GM21423 (cell line): ENCODE results near the gene THTPA.

ENCODE experiments used
- ATAC-seq: cut with Tn5 transposase; IDR thresholded peaks from one replicate; pipeline ENCODE4 v1.9.1; 2021; ENCODE audit warnings: mild to moderate bottlenecking, moderate library complexity; ENCODE audit not compliant: unreplicated experiment

The THTPA gene

GRCh38 chr14:23555882-23556699 is at the start of gene THTPA:
Gene THTPA, plus strand, starts transcription at chr14:23556271. Its CDS starts 487 bp downstream, at chr14:23556758.
- ATAC-seq = peak; percentile 84

DNA sequence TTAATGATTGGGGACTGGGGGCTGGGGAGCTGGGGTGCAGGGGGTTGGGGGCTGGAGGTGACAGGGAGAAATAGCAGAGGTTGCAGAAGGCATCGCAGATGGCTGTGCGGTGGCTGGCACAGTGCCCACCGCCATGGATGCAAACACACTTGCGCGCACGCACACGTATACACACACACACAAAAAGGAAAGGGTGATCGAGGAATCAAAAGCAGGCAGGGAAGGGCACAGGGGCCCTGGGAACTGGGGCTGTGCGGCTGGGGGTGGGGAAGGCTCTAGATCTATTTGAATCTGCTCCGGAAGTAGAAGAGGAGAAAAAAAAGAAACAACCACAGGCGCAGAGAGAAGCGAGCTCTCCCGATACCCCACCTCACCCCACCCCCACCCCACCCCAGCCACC is 43.9 kb upstream of the THTPA start:
- ATAC-seq = no peak

DNA sequence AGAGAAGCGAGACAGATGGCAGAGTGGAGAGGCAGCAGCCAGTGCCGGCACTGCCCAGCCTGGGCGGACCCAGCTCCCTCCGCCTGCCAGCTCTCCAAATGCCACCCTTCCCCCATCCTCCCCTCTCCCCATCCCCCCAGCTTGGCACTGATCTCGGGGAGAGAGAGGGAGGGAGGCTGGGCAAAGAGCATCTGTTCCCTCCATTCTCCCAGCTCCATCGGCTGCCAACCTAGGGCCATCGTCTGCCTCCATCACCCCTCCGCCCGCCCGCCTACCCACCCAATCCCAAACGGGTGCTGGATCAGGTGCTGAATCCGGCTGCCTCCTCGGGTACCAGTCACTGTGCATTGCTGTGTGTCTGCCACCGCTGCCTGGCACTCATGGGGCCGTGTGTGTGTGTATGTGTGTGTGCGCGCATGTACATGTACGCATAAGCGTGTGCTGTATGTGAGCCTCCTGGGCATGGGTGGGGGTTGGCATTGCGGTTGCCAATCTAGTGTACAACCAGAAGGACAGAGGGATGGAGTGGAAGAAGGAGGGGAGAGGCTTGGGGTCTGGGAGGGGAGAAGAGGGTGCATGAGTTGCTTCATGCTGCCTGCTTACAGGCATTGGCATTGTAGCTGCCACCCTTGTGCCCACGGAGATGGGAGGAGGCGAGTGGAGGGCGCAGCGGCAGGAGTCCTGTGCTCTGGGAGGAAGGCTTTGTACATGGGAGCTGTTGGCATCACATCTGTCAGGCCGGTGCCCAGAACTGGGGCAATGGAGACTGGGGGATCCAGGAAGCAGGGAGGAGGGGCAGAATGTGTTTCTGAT is 42.9 kb upstream of the THTPA start:
- no peak for ATAC-seq

GRCh38 chr14:23513818-23514643 is 42.0 kb upstream of the THTPA start:
- ATAC-seq = no peak

DNA sequence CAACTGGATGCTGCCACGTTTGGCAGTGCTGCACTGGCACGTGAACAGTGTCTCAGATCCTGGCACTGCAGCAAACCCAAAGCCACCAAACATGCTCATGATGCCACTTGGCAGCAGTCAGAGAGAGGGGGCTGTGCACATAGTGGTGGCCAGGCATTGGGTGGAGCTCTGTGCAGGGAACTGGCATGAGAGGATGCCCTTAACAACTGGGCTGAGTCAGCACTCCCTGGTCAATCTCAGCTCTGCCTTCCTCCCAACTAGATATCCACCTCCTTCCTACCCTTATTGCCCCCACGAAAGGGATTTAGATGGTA is 41.5 kb upstream of the THTPA start:
- no peak for ATAC-seq

- no peak for ATAC-seq
Measured at GRCh38 chr14:23517650-23518326, 38.3 kb upstream of the THTPA start.

- ATAC-seq = no peak
Measured at GRCh38 chr14:23518709-23519108, 37.4 kb upstream of the THTPA start.

DNA sequence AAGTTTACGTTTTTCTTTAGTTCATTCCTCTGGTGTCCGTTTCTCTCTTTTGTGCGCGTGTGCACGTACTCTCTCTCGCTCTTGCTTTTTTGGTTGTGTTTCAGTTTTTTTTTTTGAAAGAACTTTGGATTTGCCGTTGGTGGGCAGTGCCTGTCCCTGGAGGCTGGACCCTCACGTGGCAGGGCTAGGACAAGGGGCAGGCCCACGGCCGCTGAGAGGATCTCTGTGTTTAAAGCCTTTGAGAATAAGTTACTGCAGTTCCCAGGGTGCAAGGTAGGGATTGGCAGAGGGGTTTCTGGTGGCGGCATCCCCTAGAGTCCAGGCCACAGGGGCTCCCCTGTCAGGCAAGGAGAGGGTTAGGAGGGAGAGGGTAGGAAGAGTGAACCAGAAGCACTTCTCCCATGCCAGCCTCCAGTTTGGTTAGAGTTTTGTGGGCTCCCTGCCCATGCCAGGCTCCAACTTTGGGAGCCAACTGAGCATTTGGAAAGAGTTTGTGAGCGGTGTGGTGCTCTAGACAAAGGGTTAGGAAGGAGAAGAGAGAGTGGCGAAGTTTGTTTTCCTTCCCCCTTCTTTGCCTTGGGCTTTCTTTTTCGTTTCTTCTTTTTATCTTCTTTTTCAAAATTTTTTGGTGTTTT is 35.1 kb upstream of the THTPA start:
- no peak for ATAC-seq

DNA sequence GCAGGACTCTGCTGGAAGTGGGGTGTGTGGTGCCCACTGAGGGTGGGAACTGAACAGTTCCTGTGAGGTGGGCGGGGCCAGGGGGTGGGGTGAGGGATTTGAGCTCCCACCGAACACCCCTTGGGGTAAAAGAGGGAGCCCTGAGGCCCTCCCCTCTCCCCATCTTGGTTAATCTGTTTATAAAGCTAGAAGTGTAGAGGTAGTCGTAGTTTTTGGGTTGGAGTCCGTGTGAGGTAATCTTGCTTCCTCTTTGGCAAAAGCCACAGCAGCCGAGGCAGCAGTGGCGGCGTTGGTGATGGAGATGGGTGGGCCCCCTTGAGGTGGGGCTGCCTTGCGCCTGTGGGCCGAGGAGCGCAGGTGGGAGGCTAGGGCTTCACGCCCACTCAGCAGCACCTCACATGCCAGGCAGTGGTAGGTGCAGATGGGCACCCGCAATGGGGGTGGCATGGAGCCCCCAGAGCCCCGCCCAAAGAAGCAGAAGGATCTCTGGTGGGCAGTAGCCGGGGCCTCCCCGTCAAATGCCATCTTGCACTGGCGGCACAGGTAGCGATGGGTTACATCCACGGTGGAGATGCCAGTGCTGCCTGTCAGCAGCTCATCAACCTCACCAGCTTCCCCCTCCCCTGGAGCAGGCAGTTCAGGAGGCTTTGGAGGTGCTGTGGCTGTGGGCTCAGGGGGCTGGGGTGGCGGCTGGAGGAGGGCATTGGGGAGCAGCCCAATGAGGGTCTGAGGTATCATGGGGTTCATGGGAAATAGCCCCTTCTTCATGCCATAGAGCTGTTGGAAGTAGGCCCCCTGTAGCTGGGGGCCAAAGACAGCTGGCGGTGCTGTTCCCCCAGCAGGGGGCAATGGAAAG is 34.1 kb upstream of the THTPA start:
- no peak for ATAC-seq

DNA sequence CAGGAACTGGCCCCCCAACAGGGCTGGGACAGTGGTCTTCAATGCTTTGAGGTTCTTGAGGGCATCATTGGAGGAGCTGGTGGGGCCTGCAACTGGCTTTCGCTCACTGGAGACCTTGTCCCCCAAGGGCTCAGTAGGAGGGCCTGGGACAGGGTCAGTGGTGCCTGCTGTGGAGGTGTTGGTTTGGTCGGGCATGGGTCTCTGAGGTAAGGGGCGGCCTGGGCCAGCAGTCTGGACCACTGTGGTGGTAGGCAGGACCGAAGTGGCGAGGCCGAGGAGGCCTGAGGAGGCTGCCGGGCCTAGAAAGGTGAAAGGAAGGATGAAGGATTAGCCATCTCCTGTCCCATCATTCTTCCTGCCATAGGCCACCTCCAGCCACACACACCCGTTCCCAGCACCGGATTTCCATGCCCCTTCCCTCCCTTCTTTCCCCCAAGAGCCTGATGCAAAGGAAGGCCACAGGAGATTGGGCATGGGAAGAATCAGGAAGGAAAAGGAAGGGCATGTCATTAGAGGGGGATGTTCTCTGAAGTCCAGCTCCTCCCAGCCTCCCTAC is 33.4 kb upstream of the THTPA start:
- no peak for ATAC-seq

GRCh38 chr14:23523229-23524016 is 32.6 kb upstream of the THTPA start:
- ATAC-seq = no peak

DNA sequence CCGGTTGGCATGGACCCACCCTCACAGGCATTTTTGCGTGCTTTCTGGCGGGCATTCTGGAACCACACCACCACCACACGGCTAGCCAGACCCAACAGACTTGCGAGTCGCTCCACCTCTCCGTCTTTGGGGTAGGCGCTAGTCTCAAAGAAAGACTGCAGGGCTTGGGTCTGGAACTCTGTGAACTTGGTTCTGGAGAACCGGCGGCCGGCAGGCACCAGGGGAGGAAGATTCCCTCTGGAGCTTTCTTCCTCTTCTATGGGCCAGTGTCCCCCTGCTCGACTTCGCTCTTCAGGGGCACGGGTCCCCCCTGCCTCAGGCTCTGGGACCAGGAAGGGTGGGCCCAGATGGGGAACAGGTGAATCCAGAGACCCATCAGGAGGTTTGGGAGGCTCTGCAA is 31.1 kb upstream of the THTPA start:
- ATAC-seq = no peak

- no peak for ATAC-seq
Measured at GRCh38 chr14:23525611-23526010, 30.5 kb upstream of the THTPA start.

- ATAC-seq = no peak
Measured at GRCh38 chr14:23528555-23528954, 27.5 kb upstream of the THTPA start.

GRCh38 chr14:23529016-23529415 is 27.1 kb upstream of the THTPA start:
- no peak for ATAC-seq

DNA sequence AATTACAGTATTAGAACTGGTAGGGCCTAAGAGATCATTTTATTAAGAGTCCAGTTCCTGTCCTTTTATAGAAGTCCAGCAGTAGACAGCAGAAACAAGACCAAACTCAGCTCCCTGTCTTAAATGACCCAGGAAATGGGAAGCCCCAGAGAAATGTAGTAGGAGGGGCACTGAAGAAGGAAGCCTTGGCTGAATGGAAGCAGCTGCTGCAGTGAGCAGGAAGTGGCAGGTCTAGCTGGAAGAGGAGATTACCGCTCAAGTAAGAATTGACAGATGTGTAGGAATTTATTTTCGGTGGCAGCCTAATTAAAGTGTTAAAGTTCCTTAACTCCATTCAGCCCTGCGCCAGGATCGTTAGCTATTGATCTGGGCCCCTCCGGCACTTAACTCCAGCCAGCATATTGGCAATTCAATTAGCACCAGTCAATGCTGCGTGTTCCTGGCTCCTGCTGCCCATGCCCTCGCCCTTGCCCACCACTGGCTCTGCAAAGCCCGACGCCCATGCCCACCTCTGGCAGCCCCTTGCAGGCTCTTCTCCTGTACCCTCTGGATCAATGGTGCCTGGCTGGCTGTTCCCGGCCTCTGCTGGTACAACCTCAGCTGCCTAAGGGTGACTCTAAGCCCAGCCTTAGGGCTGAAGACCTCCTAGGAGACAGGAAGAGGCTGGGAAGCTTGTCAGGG is 25.6 kb upstream of the THTPA start:
- ATAC-seq = no peak

- ATAC-seq = no peak
Measured at GRCh38 chr14:23531391-23531790, 24.7 kb upstream of the THTPA start.

GRCh38 chr14:23532658-23533057 is 23.4 kb upstream of the THTPA start:
- no peak for ATAC-seq
